Subcutaneous abdominal adipose tissue (tissue), 5 donors: Measurements from ENCODE around the gene DENND6A.

ENCODE experiments used
- H3K27ac ChIP-seq: one replicate; pipeline ENCODE4 v1.7.0; 2013; ENCODE audit warnings: low read depth, mild to moderate bottlenecking, inconsistent platforms, low read length, moderate library complexity
- H3K27me3 ChIP-seq, 5 donors: one replicate each; pipeline ENCODE4 v1.7.0; 2013; ENCODE audit warnings: low read length in 5 of 5, inconsistent platforms in 1 of 5; ENCODE audit not compliant: control insufficient read depth in 5 of 5, insufficient read depth in 4 of 5
- H3K36me3 ChIP-seq, 5 donors: one replicate each; pipeline ENCODE4 v1.7.0; 2013; ENCODE audit warnings: low read length in 5 of 5; ENCODE audit not compliant: control insufficient read depth in 5 of 5, insufficient read depth in 5 of 5
- H3K4me1 ChIP-seq, 5 donors: one replicate each; pipeline ENCODE4 v1.7.0; 2013; ENCODE audit warnings: low read length in 5 of 5, mild to moderate bottlenecking in 3 of 5, moderate library complexity in 1 of 5; ENCODE audit not compliant: control insufficient read depth in 5 of 5, insufficient read depth in 5 of 5
- H3K4me3 ChIP-seq, 5 donors: one replicate each; pipeline ENCODE4 v1.7.0; 2013; ENCODE audit warnings: low read length in 5 of 5, low read depth in 1 of 5
- H3K9ac ChIP-seq, 5 donors: one replicate each; pipeline ENCODE4 v1.7.0; 2013; ENCODE audit warnings: low read length in 5 of 5, mild to moderate bottlenecking in 4 of 5, moderate library complexity in 3 of 5
- H3K9me3 ChIP-seq, 5 donors: one replicate each; pipeline ENCODE4 v1.7.0; 2013; ENCODE audit warnings: low read length in 5 of 5; ENCODE audit not compliant: control insufficient read depth in 5 of 5
- donor health status: healthy.
- donor health status: healthy.
- donor health status: healthy.
- donor health status: healthy.
- donor health status: healthy.

The DENND6A gene, protein sequence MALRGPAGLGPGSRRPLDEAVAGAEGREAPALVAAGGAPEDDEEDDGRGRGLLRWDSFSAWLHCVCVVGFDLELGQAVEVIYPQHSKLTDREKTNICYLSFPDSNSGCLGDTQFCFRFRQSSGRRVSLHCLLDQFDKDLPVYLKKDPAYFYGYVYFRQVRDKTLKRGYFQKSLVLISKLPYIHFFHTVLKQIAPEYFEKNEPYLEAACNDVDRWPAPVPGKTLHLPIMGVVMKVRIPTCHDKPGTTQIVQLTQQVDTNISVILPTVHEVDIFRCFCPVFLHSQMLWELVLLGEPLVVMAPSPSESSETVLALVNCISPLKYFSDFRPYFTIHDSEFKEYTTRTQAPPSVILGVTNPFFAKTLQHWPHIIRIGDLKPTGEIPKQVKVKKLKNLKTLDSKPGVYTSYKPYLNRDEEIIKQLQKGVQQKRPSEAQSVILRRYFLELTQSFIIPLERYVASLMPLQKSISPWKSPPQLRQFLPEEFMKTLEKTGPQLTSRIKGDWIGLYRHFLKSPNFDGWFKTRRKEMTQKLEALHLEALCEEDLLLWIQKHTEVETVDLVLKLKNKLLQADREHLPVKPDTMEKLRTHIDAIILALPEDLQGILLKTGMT

DNA sequence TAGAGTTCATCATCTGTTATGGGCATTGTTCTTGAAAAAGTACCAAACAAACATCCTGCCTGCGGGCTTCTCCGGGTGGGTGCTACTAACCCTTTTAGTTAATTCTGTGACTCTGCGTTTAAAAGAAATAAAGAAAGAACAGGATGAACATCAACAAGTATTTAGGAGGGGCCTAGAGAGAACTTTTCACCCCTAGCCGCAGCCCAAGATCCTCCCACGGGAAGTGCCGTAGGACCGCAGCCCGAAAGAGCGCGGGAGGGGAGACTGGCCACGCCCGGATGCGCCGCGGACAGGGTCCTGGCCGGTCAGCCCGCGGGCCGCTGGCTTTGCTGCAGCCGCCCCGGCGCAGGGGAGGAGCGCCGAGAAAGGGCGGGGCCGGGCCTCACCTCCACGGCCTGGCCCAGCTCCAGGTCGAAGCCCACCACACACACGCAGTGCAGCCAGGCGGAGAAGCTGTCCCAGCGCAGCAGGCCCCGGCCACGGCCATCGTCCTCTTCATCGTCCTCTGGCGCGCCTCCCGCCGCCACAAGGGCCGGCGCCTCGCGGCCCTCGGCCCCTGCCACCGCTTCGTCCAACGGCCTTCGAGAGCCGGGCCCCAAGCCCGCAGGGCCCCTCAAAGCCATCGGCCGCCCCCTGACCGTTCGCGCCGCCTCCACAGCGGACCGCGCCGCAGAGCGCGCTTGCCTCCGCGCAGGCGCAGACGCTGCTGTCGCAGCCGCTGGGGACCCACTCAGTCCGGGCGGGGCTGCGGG, at the start of gene DENND6A:
Gene DENND6A, minus strand, starts transcription at position 682 of the 752 bp plus-strand sequence. Its CDS starts 59 bp downstream, at position 623.
- H3K27me3 ChIP-seq: peaks cover 0 to 2% (median 0%) of the 10 kb centered on the region in 5 donors
- H3K9me3 ChIP-seq: no peaks in the 10 kb centered on the region
- peak within 1 kb of the TSS; percentile 68 to 96 (median 83) for H3K9ac ChIP-seq
- H3K27ac ChIP-seq: peak within 1 kb of the TSS; percentile 88
- peak within 1 kb of the TSS; percentile 83 to 98 (median 89) for H3K4me3 ChIP-seq
- peaks cover 3 to 39% (median 36%) of the 10 kb centered on the region in 5 donors for H3K4me1 ChIP-seq
- H3K36me3 ChIP-seq: no peaks in the 10 kb centered on the region

DNA sequence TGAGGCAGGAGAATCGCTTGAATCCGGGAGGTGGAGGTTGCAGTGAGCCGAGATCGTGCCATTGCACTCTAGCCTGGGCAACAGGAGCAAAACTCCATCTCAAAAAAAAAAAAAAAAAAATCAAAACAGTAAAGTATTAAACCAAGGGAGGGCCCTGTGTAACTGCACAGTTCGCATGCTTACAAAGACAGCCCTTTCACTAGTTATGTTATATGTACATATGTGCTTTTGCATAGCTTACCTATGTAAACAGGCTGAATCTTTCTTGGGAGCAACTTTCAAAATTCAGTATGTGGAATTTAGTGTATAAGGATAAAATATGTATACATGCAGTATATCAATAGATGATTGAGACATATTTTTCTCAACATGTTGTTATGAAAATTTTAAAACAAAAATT, 47.1 kb upstream of the DENND6A start:
- Histone ChIP-seq H3K4me3 (no peak overlapping the region), H3K9me3 (no peaks in the 10 kb centered on the region), H3K27ac (no peak overlapping the region), H3K36me3 (no peaks in the 10 kb centered on the region), H3K4me1 (no peaks in the 10 kb centered on the region), H3K9ac (no peak overlapping the region), H3K27me3 (no peaks in the 10 kb centered on the region)

DNA sequence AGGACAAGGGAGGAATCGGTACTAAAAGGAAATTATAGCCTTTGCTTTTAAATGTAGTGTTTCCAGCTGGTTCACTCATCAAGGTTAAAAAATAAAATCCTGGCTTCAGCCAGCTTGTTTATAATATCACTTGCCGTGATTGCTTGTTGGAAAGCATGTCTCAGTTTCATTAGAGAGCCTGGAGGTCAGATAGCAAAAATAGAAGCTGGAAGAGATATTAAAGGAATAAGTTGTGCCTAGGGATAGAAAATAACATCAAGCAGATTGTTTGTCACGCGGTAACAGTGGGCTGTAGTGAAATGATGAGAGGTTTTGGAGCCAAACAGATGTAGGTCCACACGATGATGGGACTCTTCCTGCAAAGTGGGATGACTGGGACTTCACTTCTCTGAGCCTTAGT, 45.5 kb upstream of the DENND6A start:
- H3K27ac ChIP-seq: no peak overlapping the region
- no peaks in the 10 kb centered on the region for H3K4me1 ChIP-seq
- H3K9me3 ChIP-seq: no peaks in the 10 kb centered on the region
- no peaks in the 10 kb centered on the region for H3K27me3 ChIP-seq
- no peak overlapping the region for H3K9ac ChIP-seq
- H3K36me3 ChIP-seq: no peaks in the 10 kb centered on the region
- no peak overlapping the region for H3K4me3 ChIP-seq

DNA sequence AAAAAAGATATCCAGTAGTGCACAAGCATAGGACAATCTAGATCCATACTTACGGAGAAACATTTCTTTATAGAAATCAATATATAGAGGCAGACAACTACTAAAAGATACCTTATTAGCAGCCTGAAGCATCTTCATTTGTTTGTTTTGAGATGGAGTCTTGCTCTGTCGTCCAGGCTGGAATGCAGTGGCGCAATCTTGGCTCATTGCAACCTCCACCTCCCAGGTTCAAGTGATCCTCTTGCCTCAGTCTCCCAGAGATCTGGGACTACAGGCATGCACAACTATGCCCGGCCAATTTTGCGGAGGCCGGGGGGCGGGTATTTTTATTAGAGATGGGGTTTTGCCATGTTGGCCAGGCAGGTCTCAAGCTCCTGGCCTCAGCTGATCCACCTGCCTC, 45.0 kb upstream of the DENND6A start:
- no peaks in the 10 kb centered on the region for H3K36me3 ChIP-seq
- no peak overlapping the region for H3K4me3 ChIP-seq
- H3K27ac ChIP-seq: no peak overlapping the region
- H3K27me3 ChIP-seq: no peaks in the 10 kb centered on the region
- no peaks in the 10 kb centered on the region for H3K9me3 ChIP-seq
- H3K4me1 ChIP-seq: no peaks in the 10 kb centered on the region
- no peak overlapping the region for H3K9ac ChIP-seq

DNA sequence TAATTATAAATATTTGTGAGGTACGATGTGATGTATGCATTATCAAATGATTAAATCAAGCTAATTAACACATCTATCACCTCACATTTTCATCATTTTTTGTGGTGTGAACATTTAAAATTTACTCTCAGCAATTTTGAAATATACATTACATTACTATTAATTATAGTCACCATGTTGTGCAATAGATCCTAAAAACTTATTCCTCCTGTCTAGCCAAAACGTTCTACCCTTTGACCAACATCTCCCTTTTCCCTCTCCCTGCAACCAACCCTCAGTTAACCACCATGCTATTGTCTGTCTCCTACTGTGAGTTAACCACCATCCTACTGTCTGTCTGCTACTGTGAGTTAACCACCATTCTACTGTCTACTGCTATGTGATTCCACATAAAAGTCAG, 42.5 kb upstream of the DENND6A start:
- Histone ChIP-seq H3K9ac (no peak overlapping the region), H3K27ac (no peak overlapping the region), H3K27me3 (no peaks in the 10 kb centered on the region), H3K4me3 (no peak overlapping the region), H3K36me3 (no peaks in the 10 kb centered on the region), H3K9me3 (no peaks in the 10 kb centered on the region), H3K4me1 (no peaks in the 10 kb centered on the region)

DNA sequence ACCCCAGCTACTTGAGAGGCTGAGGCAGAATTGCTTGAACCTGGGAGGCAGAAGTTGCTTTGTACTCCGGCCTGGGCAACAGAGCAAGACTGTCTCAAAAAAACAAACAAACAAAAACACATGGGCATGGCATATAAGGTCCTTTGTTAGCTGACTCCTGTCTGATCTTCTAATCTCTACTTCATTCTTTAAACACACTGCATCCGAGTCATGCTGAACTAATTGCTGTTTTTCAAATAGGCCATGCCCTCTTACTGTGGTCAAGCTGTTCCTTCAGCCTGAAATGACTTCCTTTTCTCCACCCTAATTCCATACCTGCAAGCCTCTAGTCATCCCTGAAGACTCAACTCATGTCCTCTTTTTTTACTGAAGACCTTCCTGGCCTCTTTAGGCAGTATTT, 40.9 kb upstream of the DENND6A start:
- no peak overlapping the region for H3K9ac ChIP-seq
- H3K9me3 ChIP-seq: no peaks in the 10 kb centered on the region
- H3K36me3 ChIP-seq: no peaks in the 10 kb centered on the region
- no peak overlapping the region for H3K27ac ChIP-seq
- no peaks in the 10 kb centered on the region for H3K27me3 ChIP-seq
- no peaks in the 10 kb centered on the region for H3K4me1 ChIP-seq
- H3K4me3 ChIP-seq: no peak overlapping the region

DNA sequence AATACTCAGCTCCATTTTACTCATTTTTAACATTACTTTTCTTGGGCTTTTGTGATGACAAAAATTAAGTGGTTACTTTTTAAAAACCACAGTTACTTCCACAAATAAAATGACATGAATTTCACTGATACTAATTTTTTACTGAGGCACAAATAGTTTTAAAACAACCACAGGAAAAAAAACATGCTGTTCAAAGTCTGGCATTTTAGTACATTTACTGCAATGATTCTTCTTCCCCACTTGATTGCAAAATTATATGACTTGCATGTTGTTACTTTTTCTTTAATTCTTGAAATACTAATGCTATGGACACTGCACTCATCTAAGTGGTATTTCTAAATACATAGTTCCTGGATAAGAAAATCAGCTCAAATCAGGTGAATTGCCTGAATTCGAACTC, 38.4 kb upstream of the DENND6A start:
- no peak overlapping the region for H3K4me3 ChIP-seq
- no peak overlapping the region for H3K27ac ChIP-seq
- no peak overlapping the region for H3K9ac ChIP-seq
- H3K4me1 ChIP-seq: no peaks in the 10 kb centered on the region
- H3K9me3 ChIP-seq: no peaks in the 10 kb centered on the region
- no peaks in the 10 kb centered on the region for H3K27me3 ChIP-seq
- H3K36me3 ChIP-seq: no peaks in the 10 kb centered on the region

DNA sequence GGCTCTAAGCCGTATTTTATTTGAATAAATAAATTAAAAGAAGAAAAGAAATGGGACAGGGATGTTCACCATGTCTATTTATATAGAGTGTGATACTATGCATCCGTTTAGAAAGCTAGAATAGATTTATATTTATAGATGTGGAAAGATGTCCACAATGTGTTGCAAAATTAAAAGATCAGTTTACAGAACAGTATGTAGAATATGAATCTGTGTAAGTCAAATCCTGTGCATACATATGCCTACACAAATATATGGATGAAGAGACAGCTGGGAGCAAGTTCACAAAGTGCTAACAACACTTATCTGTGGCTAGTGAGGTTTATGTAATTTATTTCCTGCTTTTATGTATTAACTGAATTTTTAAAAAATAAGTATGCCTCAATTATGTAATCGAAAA, 37.8 kb upstream of the DENND6A start:
- no peaks in the 10 kb centered on the region for H3K4me1 ChIP-seq
- no peaks in the 10 kb centered on the region for H3K9me3 ChIP-seq
- no peaks in the 10 kb centered on the region for H3K36me3 ChIP-seq
- no peak overlapping the region for H3K27ac ChIP-seq
- no peak overlapping the region for H3K4me3 ChIP-seq
- H3K9ac ChIP-seq: no peak overlapping the region
- H3K27me3 ChIP-seq: no peaks in the 10 kb centered on the region

DNA sequence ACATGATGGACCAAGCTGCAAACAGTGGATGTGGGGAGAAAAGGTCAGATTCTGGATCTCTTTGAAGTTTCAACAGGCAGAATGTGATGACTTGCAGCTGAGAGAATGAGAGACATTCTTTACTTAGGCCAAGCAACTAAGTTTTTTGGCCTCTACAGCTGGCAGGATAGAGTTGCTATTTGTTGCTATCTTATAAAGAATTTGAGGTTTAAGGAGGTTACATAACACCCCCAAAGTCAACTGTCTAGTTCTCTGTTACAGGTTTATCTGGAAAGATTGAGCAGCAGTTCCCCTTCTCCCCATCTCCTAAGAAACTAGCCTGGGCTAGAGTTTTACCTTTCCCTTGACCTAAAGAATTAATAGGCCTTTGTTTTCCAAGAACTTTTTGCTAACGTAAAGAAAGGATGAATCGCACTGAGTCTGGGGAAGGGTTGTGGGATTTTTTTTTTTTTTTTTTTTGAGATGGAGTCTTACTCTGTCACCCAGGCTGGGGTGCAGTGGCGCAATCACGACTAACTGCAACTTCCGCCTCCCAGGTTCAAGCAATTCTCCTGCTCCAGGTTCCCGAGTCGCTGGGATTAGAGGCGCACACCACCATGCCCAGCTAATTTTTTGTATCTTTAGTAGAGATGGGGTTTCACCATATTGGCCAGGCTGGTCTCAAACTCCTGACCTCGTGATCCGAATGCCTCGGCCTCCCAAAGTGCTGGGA, 36.6 kb upstream of the DENND6A start:
- Histone ChIP-seq H3K4me1 (no peaks in the 10 kb centered on the region), H3K9me3 (no peaks in the 10 kb centered on the region), H3K4me3 (no peak overlapping the region), H3K27ac (no peak overlapping the region), H3K9ac (no peak overlapping the region), H3K36me3 (no peaks in the 10 kb centered on the region), H3K27me3 (no peaks in the 10 kb centered on the region)
